Kidney glomerular epithelial cell (primary cell): ENCODE results near the gene GID8.

Experiments used
- DNase-seq: peaks from one replicate; lab custom pipeline; 2025; lab: John Stamatoyannopoulos, UW

The GID8 gene

DNA sequence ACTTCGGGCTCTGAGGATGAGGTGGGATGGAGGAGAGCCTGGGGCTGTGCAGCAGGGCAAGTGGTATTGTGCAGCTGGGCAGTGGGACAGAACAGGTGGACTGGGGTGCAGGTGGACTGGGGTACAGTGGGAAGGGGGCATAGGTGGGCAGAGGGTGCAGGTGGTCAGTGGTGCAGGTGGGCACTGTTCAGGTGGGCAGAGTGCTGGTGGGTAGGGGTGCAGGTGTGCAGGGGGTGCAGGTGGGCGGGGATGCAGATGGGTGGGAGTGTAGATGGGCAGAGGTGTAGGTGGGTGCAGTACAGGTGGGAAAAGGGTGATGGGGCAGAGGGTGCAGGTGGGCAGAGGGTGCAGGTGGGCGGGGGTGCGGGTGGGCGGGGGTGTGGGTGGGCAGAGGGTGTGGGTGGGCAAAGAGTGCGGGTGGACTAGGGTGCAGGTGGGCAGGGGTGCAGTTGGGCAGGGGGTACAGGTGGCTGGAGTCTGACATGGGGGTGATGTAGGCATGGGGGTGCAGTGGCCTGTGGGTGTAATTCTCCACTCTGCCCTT, 48.4 kb downstream of the GID8 start:
- DNase-seq, result no peak

- DNase-seq, result no peak
Measured at GRCh38 chr20:62987114-62987513, 49.2 kb downstream of the GID8 start.

GRCh38 chr20:62989201-62989601, 51.3 kb downstream of the GID8 start:
- no peak for DNase-seq

GRCh38 chr20:62990306-62990825, 52.4 kb downstream of the GID8 start:
- DNase-seq, result no peak

GRCh38 chr20:62991196-62991807, 53.4 kb downstream of the GID8 start:
- no peak for DNase-seq

- no peak for DNase-seq
Measured at GRCh38 chr20:62991863-62992262, 53.9 kb downstream of the GID8 start.

DNA sequence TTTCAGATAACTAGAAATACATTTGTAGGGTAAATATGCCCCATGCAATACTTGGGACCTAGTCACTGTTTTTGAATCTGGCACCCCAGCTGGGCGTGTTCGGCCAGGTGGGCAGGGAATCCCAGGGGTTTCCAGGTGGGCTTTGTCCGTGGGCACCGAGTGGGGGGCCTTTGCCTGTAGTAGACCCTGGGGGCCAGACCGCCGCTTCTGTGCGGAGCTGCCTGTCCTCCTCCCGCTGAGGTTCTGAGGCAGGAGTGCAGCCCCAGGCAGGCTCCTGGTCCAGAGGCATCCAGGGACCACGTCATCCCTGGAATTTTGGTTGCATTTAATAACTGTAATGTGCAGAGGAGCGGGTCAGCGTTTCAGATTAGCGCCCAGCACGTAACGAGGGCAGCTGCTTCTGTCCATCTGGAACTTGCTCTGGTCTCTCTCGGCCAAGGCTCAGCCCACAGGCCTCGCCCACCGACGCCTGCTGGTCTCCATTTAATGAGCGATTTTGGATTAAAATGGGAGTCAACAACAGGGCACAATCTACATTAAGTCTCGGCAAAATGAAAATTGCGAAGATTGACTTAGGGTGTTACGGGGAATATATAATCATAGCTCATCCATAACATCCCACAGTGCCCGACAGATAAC, 56.0 kb downstream of the GID8 start:
- DNase-seq, result no peak

- DNase-seq, result no peak
Measured at GRCh38 chr20:62994869-62995281, 56.9 kb downstream of the GID8 start.

DNA sequence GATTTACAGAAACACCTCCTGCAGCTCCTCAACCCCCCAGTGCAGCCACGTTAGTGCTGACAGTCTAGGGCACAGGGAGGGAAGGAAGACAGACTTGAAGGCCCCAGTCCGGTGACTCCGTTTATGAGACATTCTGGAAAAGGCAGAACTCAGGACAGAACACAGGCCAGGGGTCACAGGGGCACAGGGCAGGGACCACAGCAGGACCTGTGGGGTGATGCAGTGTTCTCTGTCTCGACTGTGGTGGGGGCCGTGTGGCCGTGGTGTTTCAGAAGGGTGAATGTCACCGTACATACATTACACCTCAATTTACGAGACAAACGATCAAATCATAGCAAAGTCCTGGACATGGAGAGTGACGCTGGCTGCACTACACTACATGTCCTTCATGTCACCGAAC, 57.5 kb downstream of the GID8 start:
- no peak for DNase-seq

DNA sequence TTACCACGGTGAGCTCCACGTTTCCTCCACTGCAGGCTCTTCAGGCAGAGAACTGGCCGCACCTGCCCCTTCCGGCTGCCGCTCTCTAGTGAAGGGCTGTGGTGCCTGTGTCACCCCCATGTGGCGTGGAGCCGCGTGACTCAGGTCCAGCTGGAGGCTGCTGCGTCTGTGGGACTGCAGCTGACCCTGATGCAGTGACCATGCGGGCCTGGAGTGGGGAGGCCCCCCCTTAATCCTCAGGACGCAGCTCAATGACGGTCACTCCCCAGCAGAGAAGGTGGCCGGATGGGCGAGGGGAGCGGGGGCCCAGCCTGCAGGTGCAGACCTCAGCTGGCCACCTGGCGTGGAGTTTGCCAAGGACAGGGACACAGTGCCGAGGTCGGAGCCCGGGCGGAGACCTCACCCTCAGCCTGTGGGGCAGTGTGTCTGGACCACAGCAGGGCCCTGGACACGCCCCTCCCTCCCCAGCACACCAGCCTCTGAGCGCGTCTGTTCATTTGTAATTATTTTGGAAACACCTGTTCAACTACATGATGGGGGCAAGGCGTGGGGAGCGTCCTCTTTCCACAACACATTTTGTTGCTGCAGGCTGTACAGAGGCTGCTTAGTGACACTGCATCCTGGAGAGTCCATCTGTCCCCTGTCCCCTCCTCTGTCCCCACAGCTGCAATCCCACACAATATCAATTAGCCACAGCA, 58.1 kb downstream of the GID8 start:
- DNase-seq, result no peak

- DNase-seq, result no peak
Measured at GRCh38 chr20:62996596-62996982, 58.6 kb downstream of the GID8 start.

DNA sequence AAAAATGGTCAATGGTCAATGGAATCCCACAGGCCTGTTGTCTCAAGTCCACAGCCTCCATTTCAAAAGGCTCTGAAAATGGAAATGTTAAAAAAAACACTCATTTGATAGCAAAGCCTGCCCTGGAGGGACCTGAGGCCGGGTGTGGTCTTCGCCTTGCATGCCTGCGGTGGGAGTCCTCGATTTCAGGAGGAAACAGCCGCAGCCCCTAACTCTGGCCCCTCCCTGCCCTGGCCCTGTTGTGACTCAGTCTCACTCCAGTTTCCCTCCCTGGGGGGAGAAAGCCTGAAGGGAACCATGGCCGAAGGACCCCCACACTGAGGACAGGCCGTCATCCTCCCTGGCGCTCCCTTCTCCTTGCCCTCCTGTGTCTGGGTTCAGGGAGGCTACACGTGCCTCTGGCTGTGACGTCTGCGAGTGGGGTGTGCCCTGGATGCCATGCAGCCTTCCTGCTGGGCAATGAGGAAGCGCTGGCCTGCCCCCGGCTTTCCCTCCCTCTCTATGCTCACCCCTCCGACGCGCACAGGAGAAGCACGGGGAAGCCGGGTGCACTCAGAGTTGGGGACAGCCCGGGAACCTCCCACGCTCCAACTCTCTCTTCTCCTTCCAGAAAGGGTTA, 59.6 kb downstream of the GID8 start:
- DNase-seq, result no peak
